Pancreas (tissue), 10 donors: ENCODE data around the gene MSX1. TPM values are rescaled to one million over a fixed set of nuclear protein-coding genes. Genes with fewer than 3 reads are reported as not detected.

Experiments used
- ATAC-seq, 4 donors: fragments of 200-7000 bp; cut with Tn5 transposase; one replicate each; pipeline versions ENCODE4 v1.8.0 to v1.9.1; 2020; ENCODE audit warnings: mild to moderate bottlenecking in 4 of 4, moderate library complexity in 4 of 4
- DNase-seq, 6 donors: peaks; one replicate each; pipeline ENCODE4 v3.0.0-alpha.2; 2020
- FAIRE-seq: peaks from 2 replicates; lab custom pipeline; 2012; peaks lifted over from hg19 to GRCh38; lab: Jason Lieb, UNC
- H3K27ac ChIP-seq, 4 donors: fragments of 200-600 bp; sonication (generic); 1 replicate in 3 of 4; 2 replicates in 1 of 4; pipeline versions ENCODE4 v1.5.0 to v1.8.0; 2020
- H3K27me3 ChIP-seq, 4 donors: fragments of 200-600 bp; one replicate each; pipeline ENCODE4 v1.8.0; 2021
- H3K36me3 ChIP-seq, 3 donors: fragments of 200-600 bp; sonication (generic) in 1 of 3; one replicate each; pipeline versions ENCODE4 v1.5.0 to v1.8.0; 2020 to 2021
- H3K4me1 ChIP-seq, 3 donors: fragments of 200-600 bp; one replicate each; pipeline ENCODE4 v1.8.0; 2021
- H3K4me3 ChIP-seq, 4 donors: fragments of 200-600 bp; sonication (generic) in 2 of 4; one replicate each; pipeline versions ENCODE4 v1.5.0 to v1.8.0; 2020 to 2021
- H3K9me3 ChIP-seq, 4 donors: fragments of 200-600 bp; one replicate each; pipeline ENCODE4 v1.8.0; 2021
- WGBS, 2 donors: extraction: QIAGEN DNeasy Blood & Tissue Kit; methylation state at CpG; one replicate each; pipeline ENCODE4 v1.1.7; 2013; 5-methylcytosine and 5-hydroxymethylcytosine counted together
- intact Hi-C, 3 donors: fragments of 100-400 bp; cut with DNase I; formaldehyde crosslinking; loops; one replicate each; pipeline versions ENCODE4 v1.11.1 to v1.14.2; 2022
- polyA plus RNA-seq, 2 donors: library from polyadenylated mRNA; stranded (reverse); fragments of 200-250 nt; gene quantifications; one replicate each; pipeline ENCODE4 v1.2.3, GENCODE V29; 2013
- total RNA-seq, 6 donors: library from RNA; stranded (reverse); fragmentation: NEBNext Ultra II Directional in 4 of 6; extraction: Animal tissue kit (Norgen Biotek cat#: 25700) in 4 of 6; gene quantifications; one replicate each; pipeline versions ENCODE4 v1.2.1 to v1.2.4, GENCODE V29; 2021 to 2023
- TF ChIP-seq, protein P1 (sequence below), 4 donors: fragments of 200-600 bp; sonication (generic) in 3 of 4; IDR thresholded peaks; one replicate each; pipeline versions ENCODE4 v1.5.0 to v1.8.0; 2021; ENCODE audit warnings: antibody characterized with exemption in 4 of 4
- donor health status: healthy with polysubstance abuse.
- donor health status: DM: no; HTN: no; CAD: no; lungs with moderate emphysema.
- donor health status: DM: no; HTN: no; CAD: no.
- donor health status: control.
- donor health status: control.
- donor health status: Bipolar disorder and iron deficiency.
- donor health status: DM: yes; HTN: yes; CAD: no.
- donor health status: DM: no; HTN: no; CAD: no.
- donor health status: DM: no; HTN: no; CAD: no.
- donor health status: DM: yes; HTN: yes; CAD: no.

MSX1 gene
- total and polyA plus RNA-seq, 8 donors, result 0.51 to 2.7 (median 1.3) TPM

- ATAC-seq (peak; percentile 34 to 70 (median 58)), DNase-seq (no peak), FAIRE-seq (no peak)
- H3K4me3 ChIP-seq, result peak overlapping the region in 3 of 4 donors; percentile 1 to 38 (median 18)
- H3K4me1 ChIP-seq, result peaks cover 0 to 7% (median 6%) of the 10 kb centered on the region in 3 donors
- intact Hi-C loops, result no loop called here
- no peaks in the 10 kb centered on the region for H3K36me3 ChIP-seq
- peak overlapping the region in 1 of 4 donors; percentile 26 for H3K27ac ChIP-seq
- TF ChIP-seq, protein P1, sequence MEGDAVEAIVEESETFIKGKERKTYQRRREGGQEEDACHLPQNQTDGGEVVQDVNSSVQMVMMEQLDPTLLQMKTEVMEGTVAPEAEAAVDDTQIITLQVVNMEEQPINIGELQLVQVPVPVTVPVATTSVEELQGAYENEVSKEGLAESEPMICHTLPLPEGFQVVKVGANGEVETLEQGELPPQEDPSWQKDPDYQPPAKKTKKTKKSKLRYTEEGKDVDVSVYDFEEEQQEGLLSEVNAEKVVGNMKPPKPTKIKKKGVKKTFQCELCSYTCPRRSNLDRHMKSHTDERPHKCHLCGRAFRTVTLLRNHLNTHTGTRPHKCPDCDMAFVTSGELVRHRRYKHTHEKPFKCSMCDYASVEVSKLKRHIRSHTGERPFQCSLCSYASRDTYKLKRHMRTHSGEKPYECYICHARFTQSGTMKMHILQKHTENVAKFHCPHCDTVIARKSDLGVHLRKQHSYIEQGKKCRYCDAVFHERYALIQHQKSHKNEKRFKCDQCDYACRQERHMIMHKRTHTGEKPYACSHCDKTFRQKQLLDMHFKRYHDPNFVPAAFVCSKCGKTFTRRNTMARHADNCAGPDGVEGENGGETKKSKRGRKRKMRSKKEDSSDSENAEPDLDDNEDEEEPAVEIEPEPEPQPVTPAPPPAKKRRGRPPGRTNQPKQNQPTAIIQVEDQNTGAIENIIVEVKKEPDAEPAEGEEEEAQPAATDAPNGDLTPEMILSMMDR (IDR thresholded peaks at IDR 0.05), result no peak
- peaks cover 0 to 27% (median 8%) of the 10 kb centered on the region in 4 donors for H3K27me3 ChIP-seq
- 2% methylated on average over 42 of the region's 42 CpGs for WGBS, 2 donors
- H3K9me3 ChIP-seq, result no peaks in the 10 kb centered on the region
Measured at GRCh38 chr4:4852591-4853362, 6.7 kb upstream of the MSX1 start.

DNA sequence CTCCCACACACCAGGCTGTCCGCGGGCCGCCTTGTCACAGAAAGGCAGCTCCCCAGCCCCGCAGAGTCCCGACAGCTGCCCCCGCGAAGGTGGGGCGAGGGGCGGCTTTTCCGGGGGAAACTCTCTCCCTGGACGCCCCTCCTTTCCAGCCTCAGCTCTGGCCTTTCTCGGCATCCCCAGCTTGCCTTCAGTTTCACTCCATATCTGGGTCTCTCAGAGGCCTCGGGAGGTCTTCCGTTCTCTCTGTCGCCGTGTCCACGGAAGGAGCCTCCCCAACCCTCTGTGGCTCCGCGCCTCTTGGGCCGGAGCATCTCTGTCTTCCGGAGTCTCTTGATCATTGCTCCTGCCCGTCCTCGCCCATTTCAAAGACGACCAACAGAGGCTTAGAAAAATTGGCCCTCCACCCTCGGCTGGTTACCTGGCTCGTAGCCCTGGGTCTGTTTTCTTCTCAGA, 6.1 kb upstream of the MSX1 start:
- FAIRE-seq, result no peak
- no peaks in the 10 kb centered on the region for H3K9me3 ChIP-seq
- peak in 3 of 4 donors; percentile 4 to 15 (median 8) for ATAC-seq
- H3K4me1 ChIP-seq, result peaks cover 0 to 7% (median 6%) of the 10 kb centered on the region in 3 donors
- intact Hi-C loops, result no loop called here
- 2 to 4% methylated on average over 22 to 26 of the region's 26 CpGs for WGBS, 2 donors
- H3K27me3 ChIP-seq, result peaks cover 0 to 33% (median 11%) of the 10 kb centered on the region in 4 donors
- peak overlapping the region in 3 of 4 donors; percentile 1 to 38 (median 18) for H3K4me3 ChIP-seq
- peak overlapping the region in 1 of 4 donors; percentile 26 for H3K27ac ChIP-seq
- TF ChIP-seq, protein P1 (IDR thresholded peaks at IDR 0.05), result no peak
- no peak for DNase-seq
- no peaks in the 10 kb centered on the region for H3K36me3 ChIP-seq

GRCh38 chr4:4853921-4854648, 5.4 kb upstream of the MSX1 start:
- H3K4me3 ChIP-seq, result no peak overlapping the region
- peaks cover 0 to 39% (median 12%) of the 10 kb centered on the region in 4 donors for H3K27me3 ChIP-seq
- no peaks in the 10 kb centered on the region for H3K9me3 ChIP-seq
- peaks cover 0 to 7% (median 6%) of the 10 kb centered on the region in 3 donors for H3K4me1 ChIP-seq
- DNase-seq (no peak), ATAC-seq (no peak), FAIRE-seq (no peak)
- 21 to 22% methylated on average over 23 to 24 of the region's 24 CpGs for WGBS, 2 donors
- no peaks in the 10 kb centered on the region for H3K36me3 ChIP-seq
- intact Hi-C loops, result no loop called here
- no peak overlapping the region for H3K27ac ChIP-seq
- TF ChIP-seq, protein P1 (IDR thresholded peaks at IDR 0.05), result no peak

GRCh38 chr4:4854649-4855295, 4.7 kb upstream of the MSX1 start:
- peaks cover 0 to 7% (median 6%) of the 10 kb centered on the region in 3 donors for H3K4me1 ChIP-seq
- ATAC-seq (no peak), DNase-seq (no peak), FAIRE-seq (no peak)
- no peaks in the 10 kb centered on the region for H3K36me3 ChIP-seq
- H3K27ac ChIP-seq, result no peak overlapping the region
- intact Hi-C loops, result no loop called here
- no peaks in the 10 kb centered on the region for H3K9me3 ChIP-seq
- WGBS, 2 donors, result 12 to 13% methylated on average over 31 of the region's 31 CpGs
- peaks cover 0 to 37% (median 12%) of the 10 kb centered on the region in 4 donors for H3K27me3 ChIP-seq
- H3K4me3 ChIP-seq, result no peak overlapping the region
- TF ChIP-seq, protein P1 (IDR thresholded peaks at IDR 0.05), result no peak
